HG02678 (cell line): Measurements from ENCODE around the gene SLC7A9.

ENCODE experiments used
- ATAC-seq: cut with Tn5 transposase; IDR thresholded peaks from one replicate; pipeline ENCODE4 v1.9.1; 2021; ENCODE audit warnings: mild to moderate bottlenecking, moderate library complexity; ENCODE audit not compliant: unreplicated experiment

The SLC7A9 gene

DNA sequence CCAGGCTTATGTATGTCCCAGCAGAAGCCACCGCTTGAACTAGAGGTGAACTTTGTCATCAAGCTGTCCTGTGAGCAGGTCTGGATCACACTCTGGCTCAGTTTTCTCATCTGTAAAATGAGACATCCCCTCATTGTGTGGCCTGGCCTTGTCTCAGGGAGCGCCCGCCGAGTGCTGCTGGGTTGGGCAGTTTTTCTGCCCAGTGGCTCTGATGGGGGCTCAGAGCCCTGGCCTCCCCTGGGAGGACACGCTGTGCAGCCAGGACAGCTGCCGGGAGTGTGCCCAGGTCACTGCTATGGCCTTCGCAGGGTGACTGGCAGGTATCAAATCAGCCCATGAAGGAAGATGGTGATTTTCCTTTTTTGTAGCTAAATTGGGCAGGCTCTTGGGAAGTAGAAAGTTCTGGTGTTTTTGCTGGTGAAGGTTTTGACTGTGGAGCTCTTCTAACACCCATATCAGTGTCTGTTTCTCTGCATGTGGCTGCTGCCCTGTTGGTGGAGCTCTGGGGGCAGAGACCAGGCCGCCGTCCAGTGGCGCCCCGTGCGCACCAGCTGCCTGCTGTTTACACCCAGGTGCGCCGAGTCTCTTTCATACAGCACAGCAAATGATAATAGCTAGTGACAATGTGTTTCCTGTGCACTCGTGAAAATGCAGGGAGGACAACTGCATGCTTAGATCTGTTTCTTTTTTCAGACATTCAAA, 40.8 kb downstream of the SLC7A9 start:
- ATAC-seq, result no peak

DNA sequence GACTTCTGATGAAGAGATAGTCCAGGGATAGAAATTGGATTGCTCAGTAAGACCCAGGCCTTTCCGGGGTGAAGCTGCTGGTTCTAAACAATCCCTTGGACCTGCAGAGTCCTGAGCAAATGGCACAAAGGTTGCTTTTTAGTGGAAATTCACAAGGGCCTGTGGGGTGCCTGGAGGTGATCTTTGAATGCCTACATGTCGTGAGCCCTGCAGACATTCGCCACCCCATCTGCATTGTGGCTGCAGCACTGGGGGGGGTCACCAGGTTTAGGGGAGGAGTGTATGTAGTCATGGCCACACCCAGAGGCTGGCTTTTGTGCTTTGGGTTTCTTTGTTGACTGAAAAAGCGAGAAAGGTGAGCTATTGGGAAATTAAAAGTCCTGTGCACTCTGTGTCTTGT, 41.4 kb downstream of the SLC7A9 start:
- ATAC-seq, result no peak

GRCh38 chr19:32824916-32825608, 44.5 kb downstream of the SLC7A9 start:
- ATAC-seq, result no peak

DNA sequence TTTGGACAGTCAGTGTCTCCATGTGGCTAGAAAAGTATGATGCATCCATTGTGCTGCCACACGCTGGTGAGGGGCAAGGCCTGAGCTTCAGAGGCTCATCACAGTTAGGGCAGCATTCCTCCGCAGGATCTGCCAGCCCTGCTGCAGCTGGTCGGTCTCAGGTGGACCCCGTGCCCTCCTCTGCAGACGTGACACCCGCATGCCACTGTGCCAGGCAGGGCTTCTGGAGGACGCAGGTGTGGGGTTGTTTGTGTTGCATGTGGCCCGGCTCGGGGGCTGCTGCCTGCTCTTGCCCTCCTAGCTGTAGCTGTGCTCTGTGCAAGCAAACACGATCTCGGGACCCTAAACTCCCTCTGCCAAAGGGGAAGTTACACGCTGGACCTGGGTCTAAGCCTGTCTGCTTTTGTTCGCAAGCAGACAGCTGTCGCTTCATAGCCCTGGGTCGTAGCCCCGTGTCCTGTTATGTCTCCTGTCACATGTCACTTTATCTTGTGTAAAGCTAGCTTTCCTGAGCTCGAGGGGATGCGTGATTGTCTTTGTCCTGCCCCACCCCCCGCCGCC, 45.3 kb downstream of the SLC7A9 start:
- ATAC-seq, result no peak

DNA sequence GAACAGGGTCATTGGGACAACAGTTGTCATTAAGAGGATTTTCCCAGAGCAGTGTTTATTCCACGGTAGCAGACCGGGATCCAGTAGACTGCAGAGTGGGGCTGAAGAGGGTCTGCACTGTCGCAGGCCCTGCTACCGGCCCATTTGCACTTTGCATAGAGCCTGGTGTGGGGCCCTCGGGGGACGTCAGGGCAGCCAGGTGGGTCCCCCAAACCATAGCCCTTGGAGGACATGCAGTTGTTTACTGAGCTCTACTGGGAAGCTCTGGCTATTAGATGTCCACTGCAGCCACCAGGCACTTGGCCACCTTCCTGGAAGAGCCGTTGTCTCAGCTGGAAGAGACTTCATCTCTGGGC, 45.8 kb downstream of the SLC7A9 start:
- ATAC-seq, result no peak

- no peak for ATAC-seq
Measured at GRCh38 chr19:32822916-32823746, 46.4 kb downstream of the SLC7A9 start.

- no peak for ATAC-seq
Measured at GRCh38 chr19:32819419-32820400, 49.9 kb downstream of the SLC7A9 start.

DNA sequence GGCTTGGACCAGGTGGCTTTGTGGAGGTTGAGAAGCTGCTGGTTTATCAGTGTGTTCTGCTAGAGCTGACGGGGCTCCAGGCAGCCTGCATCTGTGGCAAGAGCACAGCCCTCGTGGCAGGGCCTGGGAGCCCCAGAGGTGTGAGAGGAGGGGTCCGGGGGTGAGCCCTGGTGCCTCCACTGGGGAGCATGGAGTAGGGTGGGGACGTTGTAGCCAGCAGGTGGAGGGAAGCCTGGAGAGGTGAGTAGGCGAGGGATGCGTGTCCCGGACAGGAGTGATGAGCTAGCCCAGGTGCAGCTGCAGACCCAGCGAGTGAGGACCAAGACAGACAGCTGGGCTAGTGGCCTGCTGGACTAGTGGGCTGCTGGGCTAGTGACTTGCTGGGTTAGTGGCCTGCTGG, 51.0 kb downstream of the SLC7A9 start:
- no peak for ATAC-seq

DNA sequence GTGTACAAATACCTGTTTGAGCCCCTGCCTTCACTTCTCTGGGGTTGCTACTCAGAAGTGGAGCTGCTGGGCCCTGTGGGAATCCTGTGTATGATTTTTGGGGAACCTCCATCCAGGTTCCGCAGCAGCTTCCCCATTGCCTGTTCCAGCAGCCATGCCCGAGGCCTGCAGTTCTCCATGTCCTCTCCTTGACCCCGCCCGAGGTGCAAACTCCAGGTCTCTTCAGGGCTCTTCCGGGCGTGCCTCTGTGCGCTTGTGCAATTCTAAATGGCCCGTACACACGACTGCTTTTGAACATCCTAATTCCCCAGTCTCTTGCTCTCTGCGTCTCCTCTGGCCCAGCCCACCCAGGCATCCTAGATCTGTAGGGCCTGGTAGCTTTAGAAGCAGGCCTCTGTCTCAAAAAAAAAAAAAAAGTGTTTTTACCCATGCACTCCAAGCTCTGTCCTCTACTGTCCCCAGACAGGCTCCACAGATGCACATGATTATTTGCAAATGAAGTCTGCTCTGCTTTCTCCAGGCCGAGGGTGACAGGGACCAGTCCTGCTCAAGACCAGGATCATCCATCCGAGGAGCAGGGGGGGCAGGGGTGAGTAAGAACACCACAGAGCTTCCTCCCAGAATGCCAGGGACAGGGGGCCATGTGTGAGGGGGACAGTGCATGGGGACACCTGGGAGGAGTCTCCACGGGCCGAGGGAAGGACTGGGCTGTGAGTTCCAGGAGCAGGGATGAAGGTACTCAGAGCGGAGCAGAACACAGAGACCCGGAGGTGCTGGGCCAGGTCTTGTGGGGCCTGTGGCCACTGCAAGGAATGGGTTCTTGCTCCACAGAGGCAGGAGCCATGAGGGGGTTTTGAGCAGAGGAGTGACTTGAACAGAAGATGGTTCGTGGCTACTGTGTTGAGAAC, 51.7 kb downstream of the SLC7A9 start:
- ATAC-seq, result no peak

GRCh38 chr19:32816555-32817099, 52.9 kb downstream of the SLC7A9 start:
- no peak for ATAC-seq

DNA sequence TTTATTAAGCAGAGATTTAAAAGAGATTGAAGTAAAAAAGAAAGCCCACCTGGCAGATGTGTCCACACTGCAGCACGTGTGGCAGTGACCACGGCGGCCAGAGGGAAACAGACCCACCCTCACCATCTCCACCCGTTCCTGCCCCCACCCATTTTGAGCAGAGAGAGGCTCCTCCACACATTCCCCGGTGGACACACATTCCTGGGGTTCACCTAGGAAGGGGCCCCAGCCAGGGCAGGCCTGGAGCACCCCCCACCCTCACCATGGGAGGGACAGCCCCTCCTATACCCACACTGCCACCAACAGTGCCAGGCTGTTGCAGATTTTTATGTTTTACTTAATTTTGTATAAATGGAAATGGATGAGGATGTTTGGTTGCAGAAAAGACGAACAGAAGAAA, 54.9 kb downstream of the SLC7A9 start:
- ATAC-seq, result no peak

- ATAC-seq, result no peak
Measured at GRCh38 chr19:32813862-32814425, 55.6 kb downstream of the SLC7A9 start.

- no peak for ATAC-seq
Measured at GRCh38 chr19:32812571-32812970, 57.0 kb downstream of the SLC7A9 start.

DNA sequence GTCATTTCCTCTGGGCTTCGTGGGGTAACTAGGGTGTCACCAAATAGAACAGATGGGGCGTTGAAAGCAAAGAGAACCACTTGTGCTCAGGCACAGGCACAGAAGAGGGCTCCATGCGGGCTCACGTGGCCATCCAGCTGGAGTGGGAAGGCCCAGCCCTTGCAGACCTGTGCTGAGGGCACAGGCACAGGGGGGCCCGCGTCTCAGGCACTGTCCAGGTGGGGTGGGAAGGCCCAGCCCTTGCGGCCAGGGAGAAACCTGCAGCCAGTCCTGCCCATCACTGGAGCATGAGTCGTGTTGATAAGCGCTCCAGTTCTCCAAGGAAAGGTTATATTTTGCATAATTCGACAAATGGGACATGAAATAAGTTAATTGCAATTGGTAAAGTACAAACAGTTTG, 57.5 kb downstream of the SLC7A9 start:
- ATAC-seq, result no peak

GRCh38 chr19:32811151-32811550, 58.4 kb downstream of the SLC7A9 start:
- no peak for ATAC-seq

GRCh38 chr19:32810452-32810851, 59.1 kb downstream of the SLC7A9 start:
- no peak for ATAC-seq

DNA sequence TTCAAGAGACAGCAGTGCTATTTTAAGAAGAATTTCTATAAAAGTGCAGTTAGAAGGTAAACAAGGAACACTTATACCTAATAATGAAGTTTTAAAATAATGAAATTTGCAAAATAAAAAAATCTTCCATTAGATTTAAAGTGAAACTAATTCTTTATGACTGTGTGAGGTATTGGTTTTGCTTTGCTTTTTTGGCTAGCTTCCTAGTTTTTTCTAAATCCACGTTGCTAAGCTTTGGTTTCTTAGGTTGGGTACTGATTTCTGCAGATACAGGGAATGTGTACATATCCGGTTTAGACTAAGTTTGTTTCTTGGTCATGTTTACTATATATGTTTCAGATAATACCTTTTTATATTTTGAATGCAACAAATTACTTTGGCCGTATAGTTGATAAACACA, 59.8 kb downstream of the SLC7A9 start:
- no peak for ATAC-seq

DNA sequence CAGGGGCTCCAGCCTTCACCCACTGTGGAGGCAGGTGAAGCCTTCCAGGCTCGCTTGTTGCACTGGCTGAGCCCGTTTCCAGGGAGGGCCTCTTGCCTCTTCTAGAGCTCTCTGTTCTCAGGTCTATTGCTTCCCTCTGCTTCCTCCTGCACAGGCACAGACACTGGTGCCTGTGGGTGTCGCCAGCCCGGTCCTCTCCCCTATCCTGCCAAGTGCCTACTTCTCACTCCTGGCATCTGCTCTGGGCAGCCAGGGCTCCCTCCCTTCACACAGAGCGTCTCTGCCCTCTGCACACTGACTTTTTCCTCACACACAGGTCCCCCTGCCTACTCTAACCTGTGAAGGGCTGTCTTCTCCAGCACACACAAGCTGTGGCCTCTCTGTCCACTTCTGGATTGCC, 60.3 kb downstream of the SLC7A9 start:
- no peak for ATAC-seq

GRCh38 chr19:32808236-32808635, 61.3 kb downstream of the SLC7A9 start:
- no peak for ATAC-seq
